ENCODE data around the gene IL17RE. TPM values are rescaled to one million over a fixed set of nuclear protein-coding genes. Genes with fewer than 3 reads are reported as not detected.

The IL17RE gene
- polyA plus RNA-seq, 1 donor (not counting 4 experiments of a cell fraction or from before 2014, with no cell fraction given) = 16.0 TPM

DNA sequence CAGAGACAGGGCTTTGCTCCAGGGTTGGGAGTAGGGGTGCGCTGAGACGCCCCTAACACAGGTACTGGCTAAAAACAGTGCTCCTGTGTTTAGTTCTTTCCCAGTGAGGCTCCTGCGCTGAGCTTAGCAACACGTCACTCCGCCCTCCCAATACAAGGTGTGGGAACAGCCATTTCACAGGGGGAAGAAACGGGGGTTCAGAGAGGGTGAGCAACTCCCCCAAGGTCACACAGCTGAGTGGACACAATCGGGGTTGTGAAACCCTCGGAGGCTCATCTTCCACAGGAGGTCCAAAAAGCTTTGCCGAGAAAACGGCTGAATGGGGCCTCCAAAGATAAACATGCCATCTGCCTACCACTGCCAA, 48.9 kb downstream of the IL17RE start:
- Histone ChIP-seq H3K4me2 (ENCODE audit: control insufficient read depth, extremely low read depth, insufficient read depth, low read depth, low read length) (peak overlapping the region; percentile 39), H3K27me3 (ENCODE audit: control insufficient read depth, extremely low read depth, insufficient read depth, low read length) (no peaks in the 10 kb centered on the region), H3K4me3 (ENCODE audit: control insufficient read depth in 2 of 3, extremely low read depth in 1 of 3, insufficient read depth in 2 of 3, low read depth in 1 of 3, low read length in 3 of 3) (peak overlapping the region in 1 of 3 experiments; percentile 66), H3K9me3 (ENCODE audit: control insufficient read depth, low read depth, low read length) (no peaks in the 10 kb centered on the region), H4K20me1 (ENCODE audit: control insufficient read depth, extremely low read depth, insufficient read depth, low read length) (no peaks in the 10 kb centered on the region), H2AFZ (ENCODE audit: control insufficient read depth, low read length) (no peak overlapping the region), H3K9ac (ENCODE audit: control insufficient read depth, extremely low read depth, insufficient read depth, low read length) (no peak overlapping the region), H3K4me1 (ENCODE audit: control insufficient read depth, extremely low read depth, insufficient read depth, low read length) (peaks cover 3% of the 10 kb centered on the region), H3K36me3 (ENCODE audit: control insufficient read depth in 2 of 2, extremely low read depth in 1 of 2, insufficient read depth in 2 of 2, low read length in 2 of 2) (no peaks in the 10 kb centered on the region), H3K9me1 (ENCODE audit: control insufficient read depth, extremely low read depth, insufficient read depth, low read length) (no peaks in the 10 kb centered on the region), H3K27ac (ENCODE audit: control insufficient read depth, insufficient read depth, low read length) (no peak overlapping the region), H3K79me2 (ENCODE audit: control insufficient read depth, insufficient read depth, low read length) (no peaks in the 10 kb centered on the region)
- FAIRE-seq (no peak), DNase-seq (ENCODE audit: low read depth, low spot score) (no peak)
- TF ChIP-seq EZH2 (IDR thresholded peaks at IDR 0.05; ENCODE audit: low read length) = no peak
- dilution Hi-C loops (cut with MboI; ENCODE audit: extremely low pct_ligation_motif_present, low sequenced_read_pairs) = no loop called here

DNA sequence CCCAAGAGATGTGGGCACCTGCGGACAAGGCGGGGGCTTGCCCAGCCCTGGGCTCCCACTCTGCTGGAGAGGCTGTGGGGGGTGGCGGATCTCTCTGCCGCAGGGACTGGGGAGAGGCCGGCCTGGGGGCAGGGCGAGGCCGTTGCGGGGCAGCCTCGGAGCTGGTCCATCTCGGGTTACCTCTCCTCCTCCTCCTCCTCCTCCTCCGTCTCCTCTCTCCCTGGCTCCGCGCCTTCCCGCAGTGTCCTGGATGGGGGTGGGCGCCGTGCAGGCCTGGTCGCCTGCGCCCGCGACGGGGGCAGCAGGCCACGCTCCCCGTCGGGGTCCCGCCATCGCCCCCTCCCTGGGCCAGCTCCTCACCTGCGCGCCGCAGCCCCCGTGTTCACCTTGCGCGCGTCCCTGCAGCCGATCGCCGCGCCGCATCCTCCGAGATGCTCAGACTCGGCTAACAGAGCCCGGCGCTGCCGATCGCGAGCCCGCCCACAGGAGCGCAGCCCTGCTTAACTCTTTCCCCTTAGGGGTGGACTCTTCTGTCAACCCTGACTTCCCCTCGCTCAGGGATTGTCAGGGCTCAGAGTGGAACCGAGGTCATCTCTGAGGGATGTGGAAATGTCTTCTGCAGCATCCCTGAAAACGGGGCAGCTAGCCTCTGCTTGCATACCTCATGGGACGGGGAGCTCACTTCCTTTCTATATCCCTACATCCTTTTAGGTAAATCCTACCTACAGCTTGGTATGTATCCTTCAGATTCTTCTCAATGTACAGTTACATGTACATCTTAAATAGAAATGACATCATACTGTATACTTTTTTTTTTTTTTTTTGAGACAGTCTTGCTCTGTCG, 49.5 kb downstream of the IL17RE start, which contains the start of gene PRRT3:
Gene PRRT3, minus strand, starts transcription at position 447 of the 844 bp plus-strand sequence. CDS start 2,293 bp downstream, outside the sequence.
- Histone ChIP-seq H3K4me1 (ENCODE audit: control insufficient read depth, extremely low read depth, insufficient read depth, low read length) (peaks cover 3% of the 10 kb centered on the region), H2AFZ (ENCODE audit: control insufficient read depth, low read length) (peak within 1 kb of the TSS; percentile 28), H3K27ac (ENCODE audit: control insufficient read depth, insufficient read depth, low read length) (no peak within 1 kb of the TSS), H3K79me2 (ENCODE audit: control insufficient read depth, insufficient read depth, low read length) (no peaks in the 10 kb centered on the region), H4K20me1 (ENCODE audit: control insufficient read depth, extremely low read depth, insufficient read depth, low read length) (no peaks in the 10 kb centered on the region), H3K4me3 (ENCODE audit: control insufficient read depth in 2 of 3, extremely low read depth in 1 of 3, insufficient read depth in 2 of 3, low read depth in 1 of 3, low read length in 3 of 3) (peak within 1 kb of the TSS; percentile 33 to 66 (median 55)), H3K9me1 (ENCODE audit: control insufficient read depth, extremely low read depth, insufficient read depth, low read length) (no peaks in the 10 kb centered on the region), H3K27me3 (ENCODE audit: control insufficient read depth, extremely low read depth, insufficient read depth, low read length) (no peaks in the 10 kb centered on the region), H3K9ac (ENCODE audit: control insufficient read depth, extremely low read depth, insufficient read depth, low read length) (no peak within 1 kb of the TSS), H3K36me3 (ENCODE audit: control insufficient read depth in 2 of 2, extremely low read depth in 1 of 2, insufficient read depth in 2 of 2, low read length in 2 of 2) (no peaks in the 10 kb centered on the region), H3K4me2 (ENCODE audit: control insufficient read depth, extremely low read depth, insufficient read depth, low read depth, low read length) (peak within 1 kb of the TSS; percentile 39), H3K9me3 (ENCODE audit: control insufficient read depth, low read depth, low read length) (no peaks in the 10 kb centered on the region)
- TF ChIP-seq EZH2 (IDR thresholded peaks at IDR 0.05; ENCODE audit: low read length) (no peak), CTCF (optimal IDR thresholded peaks at IDR 0.05 in 1 of 3, IDR thresholded peaks at IDR 0.05 in 1 of 3, conservative IDR thresholded peaks at IDR 0.05 in 1 of 3; ENCODE audit: extremely low read depth in 1 of 3, insufficient read depth in 2 of 3, low read length in 3 of 3) (no peak)
- DNase-seq (ENCODE audit: low read depth, low spot score) (no peak), FAIRE-seq (no peak)
- dilution Hi-C loops (cut with MboI; ENCODE audit: extremely low pct_ligation_motif_present, low sequenced_read_pairs) = no loop called here

Measured in keratinocyte (primary cell).